ENCODE data around the gene PCDHGA1.

Gene PCDHGA1

GRCh38 chr5:141514330-141515133, 184.2 kb downstream of the PCDHGA1 start:
- no peak for DNase-seq (ENCODE audit: low spot score)

DNA sequence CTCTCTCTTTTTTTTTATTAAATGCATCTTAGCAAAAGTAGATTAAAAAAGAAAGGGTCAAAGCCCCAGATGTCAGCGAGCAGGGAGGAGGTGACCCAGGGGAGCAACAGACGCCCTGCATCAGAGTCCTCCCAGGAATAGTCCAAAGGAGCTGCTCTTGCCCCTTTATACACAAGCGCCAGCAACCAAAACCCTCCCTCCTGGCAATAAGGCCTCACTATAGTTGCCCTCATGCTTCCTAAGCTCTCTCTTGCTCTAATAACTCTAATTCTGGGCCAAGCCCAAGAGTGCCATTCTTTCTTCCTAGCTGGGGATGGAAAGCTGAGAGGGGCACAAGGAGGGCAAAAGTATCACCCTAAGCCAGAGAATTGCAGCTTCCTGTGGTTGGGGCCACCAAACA, 184.8 kb downstream of the PCDHGA1 start:
- DNase-seq (ENCODE audit: low spot score) = no peak

DNA sequence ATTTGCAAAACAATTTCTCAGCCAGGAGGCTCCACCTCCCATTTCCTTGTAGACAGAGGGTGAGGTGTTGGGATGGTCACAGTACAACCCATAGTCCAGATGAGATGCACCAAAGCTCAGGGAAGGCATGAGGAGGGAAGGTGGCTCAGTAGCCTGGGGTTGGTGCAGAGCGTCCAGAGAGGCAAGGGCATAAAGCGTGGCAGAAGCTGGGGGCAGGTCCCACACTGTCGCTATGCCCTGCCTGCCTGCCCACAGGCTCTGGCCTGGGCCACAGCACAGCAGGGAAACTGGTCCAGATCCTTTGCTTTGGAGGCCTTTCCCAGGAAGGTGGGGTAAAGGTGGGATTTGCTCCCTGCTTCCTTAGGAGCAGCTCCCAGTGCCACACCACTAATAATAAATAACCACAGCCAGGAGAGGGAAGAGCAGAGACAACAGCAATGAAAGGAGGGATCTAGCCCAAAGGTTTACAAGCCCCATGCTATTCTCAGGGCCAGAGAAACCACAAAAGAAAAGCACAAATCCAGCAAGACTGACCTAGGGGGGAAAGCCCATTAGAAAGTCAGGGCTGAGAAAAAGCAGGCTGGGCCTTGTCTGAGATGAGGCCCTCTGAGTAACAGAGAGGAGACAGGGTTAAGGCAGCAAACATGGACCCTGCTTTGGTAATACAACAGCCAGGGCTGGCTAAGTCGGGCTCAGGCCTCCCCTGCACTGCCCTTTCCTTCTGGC, 185.8 kb downstream of the PCDHGA1 start:
- DNase-seq (ENCODE audit: low spot score) = no peak

- no peak for DNase-seq (ENCODE audit: low spot score)
Observed at GRCh38 chr5:141516672-141517025, 186.3 kb downstream of the PCDHGA1 start.

DNA sequence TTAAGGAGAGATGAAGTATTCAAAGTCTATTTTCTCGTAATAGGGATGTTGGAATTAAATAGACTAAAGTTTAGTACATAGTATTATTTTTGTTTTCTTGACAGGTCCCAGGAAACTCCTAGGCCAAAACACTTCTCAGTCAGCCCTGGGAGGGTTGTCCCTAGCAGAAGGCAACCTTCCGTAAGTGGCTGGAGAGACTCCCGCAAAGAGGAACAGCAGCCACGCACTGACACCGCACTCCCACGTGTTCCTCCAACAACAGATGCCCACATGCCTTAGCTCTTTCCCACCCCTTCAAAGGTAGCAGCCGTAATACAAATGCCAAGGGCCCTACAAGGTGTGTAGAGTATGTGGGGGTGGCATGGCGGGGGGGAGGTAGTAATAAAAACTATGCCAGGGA, 187.0 kb downstream of the PCDHGA1 start:
- DNase-seq (ENCODE audit: low spot score) = no peak

DNA sequence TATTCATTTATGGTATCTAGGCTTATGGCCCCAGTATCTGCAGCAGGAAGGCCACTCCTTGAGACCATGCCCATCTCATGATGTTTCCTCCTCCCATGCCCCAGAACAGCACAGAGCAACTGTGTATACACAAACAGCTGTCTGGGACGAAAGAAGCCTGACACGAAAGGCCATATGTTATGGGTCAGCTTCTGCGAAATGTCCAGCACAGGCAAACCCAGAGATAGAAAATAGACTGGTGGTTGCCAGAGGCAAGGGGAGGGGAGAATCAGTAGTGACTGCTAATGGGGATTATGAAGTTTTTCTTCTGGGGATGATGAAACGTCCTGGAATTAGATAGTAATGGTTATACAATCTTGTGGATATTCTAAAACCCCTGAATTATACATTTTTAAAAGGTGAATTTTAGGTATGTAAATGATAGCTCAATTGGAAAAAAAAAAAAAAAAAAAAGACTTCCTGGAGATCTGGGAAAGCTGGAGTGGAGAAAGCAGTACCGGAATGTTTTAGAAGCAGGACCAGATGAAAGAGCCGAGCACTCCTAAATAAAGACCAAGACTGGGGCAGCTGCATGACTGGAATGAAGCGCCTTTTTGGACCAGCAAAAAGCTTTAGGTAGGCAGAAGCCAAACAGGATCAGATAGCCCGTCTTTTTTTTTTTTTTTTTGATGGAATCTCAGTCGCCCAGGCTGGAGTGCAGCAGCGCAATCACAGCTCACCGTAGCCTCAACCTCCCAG, 187.7 kb downstream of the PCDHGA1 start:
- DNase-seq (ENCODE audit: low spot score) = no peak

GRCh38 chr5:141518618-141519015, 188.3 kb downstream of the PCDHGA1 start:
- DNase-seq (ENCODE audit: low spot score) = no peak

DNA sequence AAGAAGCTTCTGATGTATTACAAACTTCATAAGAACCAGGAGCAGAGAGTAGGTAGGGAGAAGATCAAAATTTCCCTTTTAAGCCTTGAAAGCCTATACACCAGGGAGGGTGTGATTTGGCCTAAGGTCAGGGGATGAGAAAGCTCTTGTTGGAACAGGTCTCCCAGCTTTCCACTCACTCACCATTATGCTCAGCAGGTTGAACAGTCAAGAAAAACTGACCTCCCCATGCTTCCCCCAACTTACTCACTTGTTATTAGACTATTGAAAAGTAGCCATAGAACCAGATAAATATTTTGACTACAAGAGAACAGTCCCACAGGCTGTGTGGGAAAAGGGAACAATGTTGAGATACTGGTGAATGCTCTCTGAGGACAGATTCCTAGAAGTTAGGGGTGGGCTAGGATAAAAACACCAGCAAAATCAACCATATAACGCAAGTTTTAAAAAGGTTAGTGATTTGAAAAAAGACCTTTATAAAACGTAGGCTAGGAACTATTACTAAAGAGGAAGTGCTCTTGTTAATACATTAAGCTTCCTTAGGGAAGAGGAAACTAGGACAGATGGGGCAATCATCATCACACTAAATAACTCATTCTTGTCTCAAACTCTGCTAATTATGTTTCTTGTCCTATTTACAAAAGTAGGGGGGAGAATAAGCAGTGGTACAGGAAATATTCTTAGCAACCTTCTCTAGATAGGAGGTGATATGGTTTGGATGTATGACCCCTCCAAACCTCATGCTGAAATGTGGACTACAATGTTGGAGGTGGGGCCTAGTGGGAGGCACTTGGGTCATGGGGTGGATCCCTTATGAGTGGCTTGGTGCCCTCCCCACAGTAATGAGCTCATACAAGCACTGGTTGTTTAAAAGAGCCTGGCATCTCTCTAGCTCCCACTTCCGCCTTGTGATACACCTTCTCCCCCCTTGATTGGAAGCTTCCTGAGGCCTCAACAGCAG, 189.6 kb downstream of the PCDHGA1 start:
- DNase-seq (ENCODE audit: low spot score) = no peak

GRCh38 chr5:141521244-141521781, 191.0 kb downstream of the PCDHGA1 start:
- DNase-seq (ENCODE audit: low spot score) = peak; percentile 91

DNA sequence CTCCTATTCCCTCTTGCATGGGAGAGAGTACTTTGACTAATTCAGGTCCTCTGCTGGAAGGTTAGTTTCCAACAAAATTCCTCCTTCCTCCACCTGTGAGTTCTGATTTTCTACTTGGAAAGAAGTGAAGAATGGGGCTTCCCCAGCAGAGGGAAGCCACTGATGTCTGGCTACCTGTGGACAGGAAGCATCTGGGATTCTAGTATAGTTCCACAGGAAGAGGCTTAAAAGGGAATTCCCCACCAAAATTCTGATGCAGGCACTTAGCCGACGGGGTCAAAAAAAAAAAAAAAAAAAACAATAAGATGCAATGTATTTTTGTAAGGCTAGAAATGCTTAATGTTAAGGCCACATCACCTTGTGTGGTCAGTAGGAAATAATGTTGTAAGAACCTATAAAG, 192.0 kb downstream of the PCDHGA1 start:
- DNase-seq (ENCODE audit: low spot score) = no peak

DNA sequence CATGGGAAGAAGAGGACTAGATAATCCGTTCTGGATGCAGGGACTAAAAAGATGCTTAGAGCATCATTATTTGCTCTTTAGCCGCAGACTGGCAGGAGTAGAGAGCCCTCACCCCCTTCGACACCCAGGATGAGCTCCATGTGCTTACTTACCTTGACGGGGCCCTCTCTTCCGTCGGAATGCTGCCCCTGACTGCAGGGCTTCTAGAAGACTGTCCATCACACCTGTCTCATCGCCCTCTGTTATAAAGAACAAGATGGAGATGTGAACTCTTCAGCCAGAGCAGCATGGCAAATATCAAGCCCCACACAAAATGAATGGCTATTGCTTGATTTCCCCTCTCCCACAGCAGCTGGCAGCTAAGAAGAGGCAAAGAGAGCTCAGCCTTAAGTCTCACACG, 193.7 kb downstream of the PCDHGA1 start:
- no peak for DNase-seq (ENCODE audit: low spot score)

GRCh38 chr5:141524604-141525597, 194.6 kb downstream of the PCDHGA1 start:
- DNase-seq (ENCODE audit: low spot score) = peak; percentile 94

GRCh38 chr5:141525653-141526052, 195.3 kb downstream of the PCDHGA1 start:
- DNase-seq (ENCODE audit: low spot score) = no peak

GRCh38 chr5:141527426-141527825, 197.1 kb downstream of the PCDHGA1 start:
- DNase-seq (ENCODE audit: low spot score) = no peak

DNA sequence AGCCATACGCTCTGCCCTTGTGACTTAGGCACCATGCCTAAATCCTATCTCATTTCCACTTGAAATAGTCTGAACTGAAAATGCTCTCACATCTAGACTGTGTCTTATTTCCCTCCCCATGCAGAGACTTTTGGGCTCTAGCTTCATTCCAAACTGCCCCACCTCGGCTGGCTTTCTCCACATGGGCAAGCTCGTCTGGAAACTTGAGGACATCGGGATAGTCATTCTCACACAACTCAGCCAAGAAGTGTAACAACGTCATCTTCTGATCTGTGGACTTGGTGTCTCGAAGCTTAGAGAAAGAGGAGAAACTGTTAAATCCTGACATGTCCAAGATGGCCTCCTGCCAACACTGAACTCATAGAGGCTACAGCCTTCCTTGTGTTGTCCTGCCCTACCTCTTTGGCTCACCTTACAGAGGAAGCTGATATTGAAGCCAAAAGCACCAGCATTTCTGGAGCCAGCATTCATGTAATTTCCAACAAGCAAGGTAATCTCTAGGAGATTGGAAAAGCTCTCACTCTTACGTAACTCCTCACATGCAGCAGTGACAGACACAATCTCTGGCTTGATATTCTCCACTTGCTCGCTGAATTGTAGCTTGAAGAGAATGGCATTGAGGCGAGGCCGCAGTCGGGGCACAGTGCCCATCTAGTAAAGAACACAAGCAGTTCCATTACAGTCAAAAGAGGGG, 198.1 kb downstream of the PCDHGA1 start:
- no peak for DNase-seq (ENCODE audit: low spot score)

DNA sequence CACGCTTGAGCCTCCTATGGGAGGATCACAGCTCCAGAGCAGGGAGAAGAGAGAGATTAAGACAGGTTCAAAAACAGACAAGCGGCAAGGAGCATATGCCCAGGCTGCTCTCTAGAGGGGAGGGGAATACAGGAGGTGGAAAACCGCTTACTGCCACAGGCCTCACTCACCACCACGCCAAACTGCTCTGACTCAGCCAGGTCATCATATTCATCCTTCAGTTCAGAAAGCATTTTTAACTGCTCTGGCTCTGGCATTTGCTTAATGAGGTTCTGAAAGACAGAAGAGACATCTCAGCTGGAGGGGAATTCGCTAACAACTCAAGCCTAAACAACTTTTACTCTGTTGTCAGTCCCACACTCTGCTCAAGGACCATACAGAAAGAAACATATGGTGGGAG, 198.7 kb downstream of the PCDHGA1 start:
- DNase-seq (ENCODE audit: low spot score) = no peak

DNA sequence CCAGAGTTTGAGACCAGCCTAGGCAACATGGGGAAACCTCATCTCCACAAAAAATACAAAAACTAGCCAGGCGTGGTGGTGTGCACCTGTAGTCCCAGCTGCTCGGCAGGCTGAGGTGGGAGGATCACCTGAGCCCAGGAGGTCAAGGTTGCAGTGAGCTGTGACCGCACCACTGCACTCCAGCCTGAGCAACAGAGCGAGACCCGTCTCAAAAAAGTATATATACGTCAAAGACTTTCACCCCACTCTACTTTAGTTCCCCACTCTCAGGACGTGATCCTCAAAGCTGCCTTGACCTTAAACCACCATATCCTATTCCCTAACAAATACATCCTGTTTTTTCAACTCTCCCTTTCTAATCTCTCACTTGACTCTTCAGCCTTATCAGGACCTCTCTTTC, 199.6 kb downstream of the PCDHGA1 start:
- no peak for DNase-seq (ENCODE audit: low spot score)

DNA sequence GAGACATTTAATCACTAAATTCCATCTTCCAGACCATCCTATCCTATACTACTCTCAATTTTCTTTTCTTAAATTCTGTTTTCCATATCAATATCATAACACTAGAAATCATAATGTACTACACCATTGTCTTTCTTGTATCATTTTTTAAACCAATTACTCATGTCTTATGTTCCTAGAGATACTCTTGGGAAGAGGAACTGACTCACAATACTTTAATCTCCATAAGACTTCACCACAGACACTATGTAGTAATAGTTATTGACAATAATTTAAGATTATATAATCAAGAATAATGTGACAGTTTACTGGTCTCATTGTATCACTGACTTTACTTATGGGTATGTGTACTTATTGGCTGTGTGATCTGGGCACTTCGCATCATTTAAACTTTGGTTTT, 202.4 kb downstream of the PCDHGA1 start:
- DNase-seq (ENCODE audit: low spot score) = no peak

- DNase-seq (ENCODE audit: low spot score) = no peak
Observed at GRCh38 chr5:141533897-141534296, 203.6 kb downstream of the PCDHGA1 start.
